NCI-H748 treated with DMSO at 0.1 percent for 48 hours (cell line): ENCODE data around the gene ZNF428.
A peak's percentile ranks its signal among the peaks of the same experiment; 100 is the strongest.
"Not testable (repeated sequence)": the region's sequence is repeated elsewhere in the genome, so short reads cannot be mapped to it uniquely, and the experiment has no call there.

Experiments
- DNase-seq: peaks from one replicate; lab custom pipeline; 2025; lab: John Stamatoyannopoulos, UW

The ZNF428 gene

GRCh38 chr19:43592800-43593350, 26.6 kb downstream of the ZNF428 start:
- no peak for DNase-seq

GRCh38 chr19:43591904-43592772, 27.3 kb downstream of the ZNF428 start:
- DNase-seq = no peak

GRCh38 chr19:43589678-43590077, 29.8 kb downstream of the ZNF428 start:
- no peak for DNase-seq

- no peak for DNase-seq
These were observed 30.2 kb downstream of the ZNF428 start for GRCh38 chr19:43589277-43589676.

GRCh38 chr19:43587029-43587428, 32.4 kb downstream of the ZNF428 start:
- not testable (repeated sequence) for DNase-seq

GRCh38 chr19:43586346-43586745, 33.1 kb downstream of the ZNF428 start:
- no peak for DNase-seq

- DNase-seq = no peak
These were observed 34.9 kb downstream of the ZNF428 start for GRCh38 chr19:43584484-43584883.

GRCh38 chr19:43582495-43582894, 36.9 kb downstream of the ZNF428 start:
- no peak for DNase-seq

- no peak for DNase-seq
These were observed 38.0 kb downstream of the ZNF428 start for GRCh38 chr19:43581467-43581866.

- DNase-seq = no peak
These were observed 40.6 kb downstream of the ZNF428 start for GRCh38 chr19:43578787-43579186.

GRCh38 chr19:43575955-43576878, 43.2 kb downstream of the ZNF428 start:
- DNase-seq = no peak

GRCh38 chr19:43575156-43575950, 44.1 kb downstream of the ZNF428 start, which contains the start of the genes PINLYP and XRCC1:
PINLYP (plus strand) TSS chr19:43575801; CDS start chr19:43577192, 1,391 bp downstream.
XRCC1 (minus strand) TSS chr19:43575527; CDS start chr19:43575458, 69 bp downstream.
- DNase-seq = peak; percentile 99

GRCh38 chr19:43574424-43575155, 44.8 kb downstream of the ZNF428 start:
- DNase-seq = no peak

GRCh38 chr19:43572171-43572588, 47.2 kb downstream of the ZNF428 start:
- peak; percentile 91 for DNase-seq

- DNase-seq = peak; percentile 66
These were observed 49.1 kb downstream of the ZNF428 start for GRCh38 chr19:43570174-43570791.

GRCh38 chr19:43569657-43570056, 49.8 kb downstream of the ZNF428 start:
- no peak for DNase-seq

- DNase-seq = no peak
These were observed 54.6 kb downstream of the ZNF428 start for GRCh38 chr19:43564800-43565199.

GRCh38 chr19:43563816-43564457, 55.5 kb downstream of the ZNF428 start:
- DNase-seq = no peak

GRCh38 chr19:43562698-43563241, 56.7 kb downstream of the ZNF428 start:
- no peak for DNase-seq
